Measurements from ENCODE around the gene TMEM245.

- TF ChIP-seq, protein P1, sequence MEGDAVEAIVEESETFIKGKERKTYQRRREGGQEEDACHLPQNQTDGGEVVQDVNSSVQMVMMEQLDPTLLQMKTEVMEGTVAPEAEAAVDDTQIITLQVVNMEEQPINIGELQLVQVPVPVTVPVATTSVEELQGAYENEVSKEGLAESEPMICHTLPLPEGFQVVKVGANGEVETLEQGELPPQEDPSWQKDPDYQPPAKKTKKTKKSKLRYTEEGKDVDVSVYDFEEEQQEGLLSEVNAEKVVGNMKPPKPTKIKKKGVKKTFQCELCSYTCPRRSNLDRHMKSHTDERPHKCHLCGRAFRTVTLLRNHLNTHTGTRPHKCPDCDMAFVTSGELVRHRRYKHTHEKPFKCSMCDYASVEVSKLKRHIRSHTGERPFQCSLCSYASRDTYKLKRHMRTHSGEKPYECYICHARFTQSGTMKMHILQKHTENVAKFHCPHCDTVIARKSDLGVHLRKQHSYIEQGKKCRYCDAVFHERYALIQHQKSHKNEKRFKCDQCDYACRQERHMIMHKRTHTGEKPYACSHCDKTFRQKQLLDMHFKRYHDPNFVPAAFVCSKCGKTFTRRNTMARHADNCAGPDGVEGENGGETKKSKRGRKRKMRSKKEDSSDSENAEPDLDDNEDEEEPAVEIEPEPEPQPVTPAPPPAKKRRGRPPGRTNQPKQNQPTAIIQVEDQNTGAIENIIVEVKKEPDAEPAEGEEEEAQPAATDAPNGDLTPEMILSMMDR (IDR thresholded peaks at IDR 0.05) = no peak
- no peak for TF ChIP-seq POLR2A (IDR thresholded peaks at IDR 0.05; ENCODE audit: low read depth)
These were observed 73.4 kb downstream of the TMEM245 start for GRCh38 chr9:109046346-109046745.

All from esophagus muscularis mucosa (tissue), 3 donors.